K562 (cell line): ENCODE measurements around the gene GMEB2. TPM values are rescaled to one million over a fixed set of nuclear protein-coding genes. Genes with fewer than 3 reads are reported as not detected.

ENCODE experiments used
- EGR1 ChIP-seq: fragments of 450-650 bp; conservative IDR thresholded peaks from 2 replicates; pipeline ENCODE4 v1.6.1; 2017; ENCODE audit warnings: mild to moderate bottlenecking
- HDAC1 ChIP-seq, 2 experiments: fragments of 450-650 bp; IDR thresholded peaks; 2 replicates each; pipeline ENCODE4 v1.6.1; 2016 to 2017; ENCODE audit warnings: inconsistent platforms in 1 of 2, mild to moderate bottlenecking in 1 of 2, moderate library complexity in 1 of 2
- MTA1 ChIP-seq: fragments of 450-650 bp; IDR thresholded peaks from 2 replicates; pipeline ENCODE4 v1.6.1; 2017; ENCODE audit warnings: borderline replicate concordance
- NCOR1 ChIP-seq: fragments of 450-650 bp; IDR thresholded peaks from 2 replicates; pipeline ENCODE4 v1.6.1; 2016; ENCODE audit warnings: mild to moderate bottlenecking, moderate library complexity
- RBM14 ChIP-seq: fragments of 200-400 bp; formaldehyde crosslinking; IDR thresholded peaks from 2 replicates; pipeline ENCODE4 v1.6.1; 2018; ENCODE audit warnings: low read depth, mild to moderate bottlenecking, low read length, moderate library complexity, borderline replicate concordance; ENCODE audit not compliant: insufficient read depth
- RHOXF2B ChIP-seq: fragments of 250-450 bp; sonication (Bioruptor Pico); conservative IDR thresholded peaks from 2 replicates; pipeline ENCODE4 v1.5.1; 2021
- SLC30A9 ChIP-seq: fragments of 250-450 bp; sonication (Bioruptor Pico); IDR thresholded peaks from 2 replicates; pipeline ENCODE4 v1.8.0; 2022; ENCODE audit warnings: mild to moderate bottlenecking, moderate library complexity
- TCF7L2 ChIP-seq: fragments of 150-350 bp; IDR thresholded peaks from 2 replicates; pipeline ENCODE4 v1.6.1; 2016; ENCODE audit warnings: low read depth, mild to moderate bottlenecking, low read length, moderate library complexity
- TGIF2 ChIP-seq: sonication (generic); formaldehyde crosslinking; IDR thresholded peaks from 2 replicates; pipeline ENCODE4 v1.8.1; 2022; ENCODE audit warnings: mild to moderate bottlenecking, missing genetic modification reagents, moderate library complexity
- ZBTB40 ChIP-seq, 2 experiments: fragments of 450-650 bp in 1 of 2; sonication (generic) in 1 of 2; formaldehyde crosslinking in 1 of 2; IDR thresholded peaks; 2 replicates each; pipeline versions ENCODE4 v1.7.1 to v1.9.0; 2016 to 2022; ENCODE audit warnings: inconsistent platforms in 1 of 2, mild to moderate bottlenecking in 1 of 2, missing genetic modification reagents in 1 of 2
- ZNF143 ChIP-seq: sonication (generic); formaldehyde crosslinking; IDR thresholded peaks from 2 replicates; pipeline ENCODE4 v1.9.0; 2022; ENCODE audit warnings: mild to moderate bottlenecking, missing genetic modification reagents
- ZNF347 ChIP-seq: fragments of 450-650 bp; formaldehyde crosslinking; IDR thresholded peaks from 2 replicates; pipeline ENCODE4 v1.4.0; 2020; ENCODE audit warnings: low read depth, mild to moderate bottlenecking, moderate library complexity
- polyA plus RNA-seq, 8 experiments: library from polyadenylated mRNA; depleted of rRNA in 4 of 8; stranded (reverse) in 5 of 8; unstranded in 3 of 8; fragments of >200 nt; fragmentation: Nextera tagmentation in 2 of 8; fragmentation: Illumina TruSeq in 1 of 8; extraction: Ambion mirVana in 2 of 8; extraction: Trizol in 1 of 8; gene quantifications; 2 replicates each; pipeline versions ENCODE4 v1.2.1 to v1.2.3, GENCODE V29; 2011 to 2014; ENCODE audit warnings: inconsistent platforms in 1 of 8, missing spikeins in 1 of 8
- total RNA-seq, 7 experiments: library from RNA; depleted of rRNA in 6 of 7; stranded (reverse); fragments of >200 nt in 6 of 7; fragmentation: Illumina TruSeq in 2 of 7; extraction: Trizol in 2 of 7; gene quantifications; 2 replicates each; pipeline versions ENCODE4 v1.2.1 to v1.2.3, GENCODE V29; 2011 to 2021; ENCODE audit warnings: low replicate concordance in 1 of 7
- TF ChIP-seq, protein P1 (sequence below): IDR thresholded peaks from 2 replicates; pipeline ENCODE4 v1.6.1; 2011; ENCODE audit warnings: borderline replicate concordance, low read depth, mild to moderate bottlenecking, moderate library complexity, low read length; ENCODE audit not compliant: insufficient read depth, poor library complexity, severe bottlenecking
- TF ChIP-seq, protein P2 (sequence below), 2 experiments: fragments of 200-800 bp in 1 of 2; sonication (Bioruptor generic) in 1 of 2; sonication (generic) in 1 of 2; formaldehyde crosslinking in 1 of 2; IDR thresholded peaks in 1 of 2; conservative IDR thresholded peaks in 1 of 2; 2 replicates each; pipeline versions ENCODE4 v1.5.0 to v1.6.1; 2016 to 2020; ENCODE audit warnings: missing compliant biosample characterization in 1 of 2, missing genetic modification characterization in 1 of 2, missing genetic modification reagents in 1 of 2

Gene GMEB2
- total and polyA plus RNA-seq, 9 of the 15 experiments (the other 6 are each of a cell fraction or from before 2014, with no cell fraction given) = 0.03 to 13.9 (median 6.3) TPM

DNA sequence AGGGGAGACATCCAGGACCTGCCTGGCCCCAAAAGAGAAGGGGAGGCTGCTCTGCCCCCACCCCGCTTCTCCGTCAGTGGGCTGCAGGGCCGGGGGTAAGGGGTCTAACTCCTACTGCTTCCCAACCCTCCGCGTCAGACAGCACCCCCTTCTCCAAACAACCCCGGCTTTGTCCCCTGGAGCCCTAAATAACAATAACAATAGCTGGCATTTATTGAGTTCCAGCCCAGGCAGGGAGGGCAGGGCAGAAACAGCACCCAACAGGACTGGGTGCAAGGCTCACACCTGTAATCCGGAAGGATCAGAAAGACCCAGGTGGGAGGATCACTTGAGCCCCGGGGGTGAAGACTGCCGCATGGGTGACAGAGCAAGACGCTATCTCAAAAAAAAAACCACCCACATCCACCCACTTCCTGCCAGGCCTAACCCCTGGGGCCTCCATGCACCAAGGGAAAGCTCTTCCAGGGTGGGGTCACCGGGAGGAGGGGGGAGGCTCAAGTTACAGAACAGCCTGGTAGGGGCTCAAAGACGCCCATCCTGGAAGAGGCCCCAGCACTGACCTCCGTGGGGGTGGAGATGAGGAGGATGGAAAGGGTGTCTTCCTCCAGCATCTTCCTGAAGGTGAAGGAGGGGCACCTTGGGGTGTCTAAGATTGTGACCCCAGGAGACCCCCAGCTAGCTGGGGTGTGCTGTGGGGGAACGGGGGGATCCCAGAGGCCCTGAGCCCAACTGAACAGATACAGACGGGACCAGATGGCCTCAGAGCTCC is 74.2 kb downstream of the GMEB2 start (continued):
- TF ChIP-seq EGR1 (peak; percentile 95), MTA1 (no peak), RBM14 (no peak), HDAC1 (IDR thresholded peaks at IDR 0.05) (peak in 1 of 2 experiments; percentile 48; a peak in 1 of 4 replicates), ZNF143 (CRISPR knock-in tag) (no peak), NCOR1 (no peak), TGIF2 (CRISPR knock-in tag) (no peak), RHOXF2B (no peak), ZBTB40 (IDR thresholded peaks at IDR 0.05) (peak; percentile 54; the same call in 1 of the 2 replicates), ZBTB40 (CRISPR knock-in tag; IDR thresholded peaks at IDR 0.05) (no peak), SLC30A9 (no peak), TCF7L2 (no peak), ZNF347 (no peak)
- TF ChIP-seq, protein P1, sequence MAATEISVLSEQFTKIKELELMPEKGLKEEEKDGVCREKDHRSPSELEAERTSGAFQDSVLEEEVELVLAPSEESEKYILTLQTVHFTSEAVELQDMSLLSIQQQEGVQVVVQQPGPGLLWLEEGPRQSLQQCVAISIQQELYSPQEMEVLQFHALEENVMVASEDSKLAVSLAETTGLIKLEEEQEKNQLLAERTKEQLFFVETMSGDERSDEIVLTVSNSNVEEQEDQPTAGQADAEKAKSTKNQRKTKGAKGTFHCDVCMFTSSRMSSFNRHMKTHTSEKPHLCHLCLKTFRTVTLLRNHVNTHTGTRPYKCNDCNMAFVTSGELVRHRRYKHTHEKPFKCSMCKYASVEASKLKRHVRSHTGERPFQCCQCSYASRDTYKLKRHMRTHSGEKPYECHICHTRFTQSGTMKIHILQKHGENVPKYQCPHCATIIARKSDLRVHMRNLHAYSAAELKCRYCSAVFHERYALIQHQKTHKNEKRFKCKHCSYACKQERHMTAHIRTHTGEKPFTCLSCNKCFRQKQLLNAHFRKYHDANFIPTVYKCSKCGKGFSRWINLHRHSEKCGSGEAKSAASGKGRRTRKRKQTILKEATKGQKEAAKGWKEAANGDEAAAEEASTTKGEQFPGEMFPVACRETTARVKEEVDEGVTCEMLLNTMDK = no peak
- TF ChIP-seq, protein P2, sequence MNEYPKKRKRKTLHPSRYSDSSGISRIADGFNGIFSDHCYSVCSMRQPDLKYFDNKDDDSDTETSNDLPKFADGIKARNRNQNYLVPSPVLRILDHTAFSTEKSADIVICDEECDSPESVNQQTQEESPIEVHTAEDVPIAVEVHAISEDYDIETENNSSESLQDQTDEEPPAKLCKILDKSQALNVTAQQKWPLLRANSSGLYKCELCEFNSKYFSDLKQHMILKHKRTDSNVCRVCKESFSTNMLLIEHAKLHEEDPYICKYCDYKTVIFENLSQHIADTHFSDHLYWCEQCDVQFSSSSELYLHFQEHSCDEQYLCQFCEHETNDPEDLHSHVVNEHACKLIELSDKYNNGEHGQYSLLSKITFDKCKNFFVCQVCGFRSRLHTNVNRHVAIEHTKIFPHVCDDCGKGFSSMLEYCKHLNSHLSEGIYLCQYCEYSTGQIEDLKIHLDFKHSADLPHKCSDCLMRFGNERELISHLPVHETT (CRISPR knock-in tag; conservative IDR thresholded peaks at IDR 0.05 in 1 of 2, IDR thresholded peaks at IDR 0.05 in 1 of 2) = peak in 1 of 2 experiments; percentile 37; a peak in 1 of 4 replicates
